VCaP (cell line): ENCODE measurements around the gene ZNF768.
A peak's percentile ranks its signal among the peaks of the same experiment; 100 is the strongest.
"Not testable (repeated sequence)": the region's sequence is repeated elsewhere in the genome, so short reads cannot be mapped to it uniquely, and the experiment has no call there.

Experiments used
- H3K27ac ChIP-seq: fragments of 450-650 bp; 2 replicates; pipeline ENCODE4 v1.5.1; 2017
- TF ChIP-seq, protein P1 (sequence below): fragments of 450-650 bp; conservative IDR thresholded peaks from 2 replicates; pipeline ENCODE4 v1.5.1; 2017; ENCODE audit warnings: mild to moderate bottlenecking, moderate library complexity

ZNF768 gene

GRCh38 chr16:30526823-30527634 is 663 bp upstream of the ZNF768 start:
- H3K27ac ChIP-seq = peak overlapping the region; percentile 93
- TF ChIP-seq, protein P1, sequence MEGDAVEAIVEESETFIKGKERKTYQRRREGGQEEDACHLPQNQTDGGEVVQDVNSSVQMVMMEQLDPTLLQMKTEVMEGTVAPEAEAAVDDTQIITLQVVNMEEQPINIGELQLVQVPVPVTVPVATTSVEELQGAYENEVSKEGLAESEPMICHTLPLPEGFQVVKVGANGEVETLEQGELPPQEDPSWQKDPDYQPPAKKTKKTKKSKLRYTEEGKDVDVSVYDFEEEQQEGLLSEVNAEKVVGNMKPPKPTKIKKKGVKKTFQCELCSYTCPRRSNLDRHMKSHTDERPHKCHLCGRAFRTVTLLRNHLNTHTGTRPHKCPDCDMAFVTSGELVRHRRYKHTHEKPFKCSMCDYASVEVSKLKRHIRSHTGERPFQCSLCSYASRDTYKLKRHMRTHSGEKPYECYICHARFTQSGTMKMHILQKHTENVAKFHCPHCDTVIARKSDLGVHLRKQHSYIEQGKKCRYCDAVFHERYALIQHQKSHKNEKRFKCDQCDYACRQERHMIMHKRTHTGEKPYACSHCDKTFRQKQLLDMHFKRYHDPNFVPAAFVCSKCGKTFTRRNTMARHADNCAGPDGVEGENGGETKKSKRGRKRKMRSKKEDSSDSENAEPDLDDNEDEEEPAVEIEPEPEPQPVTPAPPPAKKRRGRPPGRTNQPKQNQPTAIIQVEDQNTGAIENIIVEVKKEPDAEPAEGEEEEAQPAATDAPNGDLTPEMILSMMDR = peak; percentile 28

GRCh38 chr16:30525844-30526136 is 576 bp downstream of the ZNF768 start:
- peak overlapping the region; percentile 93 for H3K27ac ChIP-seq
- TF ChIP-seq, protein P1 = no peak

DNA sequence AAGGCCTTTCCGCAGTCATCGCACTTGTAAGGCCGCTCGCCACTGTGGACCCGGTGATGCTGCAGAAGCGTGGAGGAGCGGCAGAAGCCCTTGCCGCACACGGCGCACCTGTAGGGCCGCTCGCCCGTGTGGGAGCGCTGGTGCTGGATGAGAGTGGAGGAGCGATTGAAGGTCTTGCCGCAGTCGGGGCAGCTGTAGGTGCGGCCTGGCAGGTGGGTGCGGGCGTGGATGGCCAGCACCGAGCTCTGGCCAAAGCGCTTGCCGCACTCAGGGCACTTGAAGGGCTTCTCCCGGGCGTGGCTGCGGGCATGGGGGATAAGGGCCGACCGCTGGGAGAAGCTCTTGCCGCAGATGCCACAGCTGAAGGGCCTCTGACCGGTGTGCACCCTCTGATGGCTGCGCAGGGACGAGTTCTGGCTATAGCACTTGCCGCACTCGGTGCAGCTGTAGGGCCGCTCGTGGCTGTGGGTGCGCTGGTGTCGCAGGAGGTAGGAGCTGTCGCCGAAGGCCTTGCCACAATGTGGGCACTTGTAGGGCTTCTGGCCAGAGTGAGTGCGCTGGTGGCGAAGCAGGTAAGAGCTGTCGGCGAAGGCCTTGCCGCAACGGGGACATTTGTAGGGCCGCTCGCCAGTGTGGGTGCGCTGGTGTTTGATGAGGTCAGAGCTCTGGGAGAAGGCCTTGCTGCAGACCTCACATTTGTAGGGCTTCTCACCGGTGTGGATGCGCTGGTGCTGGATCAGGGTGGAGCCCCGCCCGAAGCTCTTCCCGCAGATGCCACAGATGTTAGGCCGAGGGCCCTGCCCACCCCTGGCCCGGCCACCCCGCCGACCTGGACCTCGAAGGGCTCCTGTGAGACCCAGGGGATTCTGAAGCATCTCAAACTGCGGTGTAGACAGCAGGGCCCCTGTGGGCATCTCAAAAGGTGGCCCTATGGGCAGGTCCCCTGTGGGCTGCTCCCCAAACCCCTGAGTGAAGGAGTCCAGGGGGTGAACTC is 1.5 kb downstream of the ZNF768 start:
- TF ChIP-seq, protein P1 = no peak
- H3K27ac ChIP-seq = no peak overlapping the region

- no peak overlapping the region for H3K27ac ChIP-seq
- TF ChIP-seq, protein P1 = no peak
Observed at GRCh38 chr16:30523768-30524574, 2.4 kb downstream of the ZNF768 start.

DNA sequence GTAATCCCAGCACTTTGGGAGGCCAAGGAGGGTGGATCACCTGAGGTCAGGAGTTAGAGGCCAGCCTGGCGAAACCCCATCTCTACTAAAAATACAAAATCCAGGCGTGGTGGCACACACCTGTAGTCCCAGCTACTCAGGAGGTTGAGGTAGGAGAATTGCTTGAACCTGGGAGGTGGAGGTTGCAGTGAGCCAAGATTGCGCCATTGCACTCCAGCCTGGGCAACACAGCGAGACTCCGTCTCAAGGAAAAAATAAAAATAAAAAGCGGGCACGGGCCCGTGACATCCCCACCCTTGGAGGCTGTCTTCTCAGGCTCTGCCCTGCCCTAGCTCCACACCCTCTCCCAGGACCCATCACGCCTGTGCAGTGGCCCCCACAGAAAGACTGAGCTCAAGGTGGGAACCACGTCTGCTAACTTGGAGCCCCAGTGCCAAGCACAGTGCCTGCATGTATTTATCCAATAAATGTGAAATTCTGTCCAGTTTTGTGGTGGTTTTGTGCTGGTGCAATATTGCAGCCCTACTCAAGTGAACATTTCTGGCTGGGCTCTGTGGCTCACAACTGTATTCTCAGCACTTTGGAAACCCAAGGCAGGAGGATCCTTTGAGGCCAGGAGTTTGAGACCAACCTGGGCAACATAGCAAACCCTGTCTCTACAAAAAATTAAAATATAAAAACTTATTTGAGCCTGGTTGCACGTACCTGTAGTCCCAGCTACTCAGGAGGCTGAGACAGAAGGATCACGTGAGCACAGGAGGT is 3.5 kb downstream of the ZNF768 start:
- not testable (repeated sequence) for H3K27ac ChIP-seq

DNA sequence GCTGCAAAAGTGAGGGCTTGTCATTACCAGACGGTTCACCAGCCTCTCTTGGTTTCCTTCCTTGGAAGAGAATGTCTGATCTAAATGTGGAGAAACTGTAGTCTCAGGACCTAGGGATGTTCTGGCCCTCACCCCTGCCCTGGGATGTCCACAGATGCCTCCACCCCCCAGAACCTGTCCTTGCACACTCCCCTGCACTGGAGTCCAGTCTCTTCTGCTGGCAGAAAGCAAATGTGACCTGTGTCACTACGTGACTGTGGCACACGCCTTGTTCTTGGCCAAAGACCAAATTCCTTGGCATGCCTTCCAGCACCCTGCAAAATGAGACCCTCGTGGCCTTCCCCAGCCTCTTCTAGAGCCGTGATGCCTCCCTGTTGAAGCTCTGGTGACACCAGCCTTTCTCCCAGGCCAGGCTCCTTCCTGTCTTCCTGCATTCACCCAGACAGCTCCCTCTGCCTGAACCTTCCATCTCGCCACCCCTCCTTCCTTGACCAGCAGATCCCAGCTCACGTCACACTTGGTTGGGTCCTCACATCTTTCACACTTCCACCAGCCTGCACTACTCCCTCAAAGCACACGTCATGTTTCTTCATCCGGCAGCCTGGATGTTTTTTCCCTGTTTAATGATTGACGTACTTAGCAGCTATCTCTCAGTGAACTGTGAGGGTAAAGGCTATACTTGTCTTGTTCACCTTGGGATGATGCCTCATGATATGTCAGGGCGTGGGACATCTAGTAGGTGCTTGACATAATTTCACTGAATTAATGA is 4.3 kb downstream of the ZNF768 start:
- no peak overlapping the region for H3K27ac ChIP-seq
- TF ChIP-seq, protein P1 = no peak

- no peak overlapping the region for H3K27ac ChIP-seq
- TF ChIP-seq, protein P1 = no peak
Observed at GRCh38 chr16:30521476-30521872, 4.9 kb downstream of the ZNF768 start.
